Measurements from ENCODE around the gene PSMA1.
"Not testable (repeated sequence)": the region's sequence is repeated elsewhere in the genome, so short reads cannot be mapped to it uniquely, and the experiment has no call there.

PSMA1 gene

DNA sequence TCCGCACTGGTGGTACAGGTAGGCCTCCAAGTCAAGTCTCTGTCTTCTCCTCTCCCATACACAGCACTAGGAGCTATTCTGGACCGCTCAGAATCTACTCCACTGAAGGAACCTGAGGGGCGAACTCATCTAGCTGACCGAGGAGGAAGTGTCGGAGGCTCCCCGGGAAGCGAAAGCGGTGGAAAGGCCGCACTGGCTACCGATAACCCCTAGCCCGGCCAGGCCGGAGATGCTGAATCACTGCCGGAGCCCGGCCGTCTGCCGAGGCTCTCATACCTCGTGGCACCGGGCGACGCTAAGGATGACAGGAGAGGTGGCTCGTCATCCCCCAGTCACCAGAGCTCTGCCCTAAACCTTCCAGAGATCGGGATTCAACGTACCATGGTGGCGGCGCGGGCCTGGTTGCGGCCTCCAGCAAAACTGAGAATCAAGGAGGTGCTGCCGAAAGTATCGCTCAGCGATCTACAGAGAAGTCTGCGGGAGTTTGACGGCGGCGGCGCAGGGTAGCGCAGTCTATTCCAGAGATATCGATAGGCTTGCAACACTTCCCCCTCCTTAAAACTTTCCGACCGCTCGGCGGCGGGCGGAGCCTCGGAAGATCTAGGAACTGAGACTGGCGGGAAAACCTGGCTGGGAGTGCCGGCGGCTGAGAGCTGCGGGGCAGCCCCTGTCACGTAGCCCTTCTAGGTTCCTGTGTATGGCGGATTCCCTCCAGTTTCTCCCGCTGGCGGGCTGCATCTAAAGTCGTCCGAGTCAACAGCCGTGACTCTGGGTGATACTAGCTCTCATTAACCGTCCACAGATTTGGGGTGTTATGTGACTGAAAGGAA lies at the start of gene PSMA1:
Gene PSMA1, minus strand, starts transcription at position 470 of the 830 bp plus-strand sequence. Its CDS starts 87 bp downstream, at position 383.
- peak; percentile 93 to 94 for DNase-seq

DNA sequence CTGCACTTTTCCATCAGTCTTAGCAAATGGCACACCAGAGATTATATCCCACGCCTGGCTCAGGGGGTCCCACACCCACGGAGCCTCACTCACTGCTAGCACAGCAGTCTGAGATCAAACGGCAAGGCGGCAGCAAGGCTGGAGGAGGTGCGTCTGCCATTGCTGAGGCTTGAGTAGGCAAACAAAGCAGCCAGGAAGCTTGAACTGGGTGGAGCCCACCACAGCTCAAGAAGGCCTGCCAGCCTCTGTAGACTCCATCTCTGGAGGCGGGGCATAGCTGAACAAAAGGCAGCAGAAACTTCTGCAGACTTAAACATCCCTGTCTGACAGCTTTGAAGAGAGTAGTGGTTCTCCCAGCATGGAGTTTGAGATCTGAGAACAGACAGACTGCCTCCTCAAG lies 49.3 kb upstream of the PSMA1 start:
- not testable (repeated sequence) for DNase-seq

DNA sequence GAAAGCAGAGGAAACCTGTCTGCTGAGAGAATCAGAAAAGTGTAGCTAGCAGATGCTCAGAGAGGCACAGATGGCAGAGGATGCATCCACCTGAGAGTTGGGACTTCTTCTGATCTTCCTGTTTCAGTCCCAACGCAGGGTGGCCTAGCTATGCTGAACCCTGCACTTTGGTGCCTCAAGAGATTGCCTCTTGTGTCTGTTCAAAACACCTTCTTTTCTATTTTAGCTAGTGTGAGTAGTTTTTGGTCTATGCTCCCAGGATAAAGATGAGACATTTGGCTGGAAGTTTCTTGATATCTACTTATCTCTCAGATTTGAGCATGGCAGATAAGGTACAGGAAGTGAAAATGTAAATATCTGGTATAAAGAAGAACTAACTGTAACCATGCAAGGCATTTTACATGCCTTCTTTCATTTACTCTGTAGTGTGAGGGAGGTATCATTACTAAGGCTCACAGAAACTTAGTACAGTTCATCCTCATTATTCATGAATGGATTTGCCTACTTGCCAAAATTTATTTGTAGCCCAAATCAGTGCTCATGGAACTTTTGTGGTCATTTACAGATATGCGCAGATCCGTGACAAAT lies 47.0 kb upstream of the PSMA1 start:
- DNase-seq = no peak

DNA sequence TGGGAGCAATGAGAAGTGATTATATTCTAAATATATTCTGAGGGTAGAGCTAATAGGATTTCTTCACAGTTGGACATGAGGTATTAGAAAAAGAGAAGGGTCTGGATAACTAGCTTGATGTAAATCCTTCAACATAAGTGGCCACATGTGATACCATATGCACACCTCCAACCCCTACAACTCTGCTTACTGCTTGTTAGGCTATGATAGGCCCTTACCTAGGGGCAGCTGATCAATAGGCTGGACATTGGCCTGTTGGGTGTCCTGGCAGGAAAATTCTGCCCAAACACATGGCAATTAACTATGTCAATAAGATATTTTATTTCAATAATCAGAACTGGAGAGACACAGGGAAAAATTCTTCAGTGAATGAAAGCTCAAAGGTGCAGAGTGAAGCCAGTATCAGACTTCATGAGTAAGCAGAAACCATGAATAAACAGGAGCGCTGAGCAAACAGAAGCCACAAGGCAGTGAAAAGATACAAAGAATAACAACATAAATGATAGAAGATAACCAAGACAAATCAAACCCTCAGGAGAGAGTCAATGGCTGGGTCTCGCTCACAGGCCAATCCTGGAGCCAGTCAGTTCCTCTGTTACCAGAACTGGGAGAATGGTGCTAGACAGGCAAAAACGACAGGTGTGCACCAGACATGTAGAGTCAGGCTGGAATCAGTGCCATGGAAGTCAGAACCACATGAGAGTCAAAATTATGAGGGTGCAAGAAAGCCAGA lies 46.3 kb upstream of the PSMA1 start:
- DNase-seq = no peak

DNA sequence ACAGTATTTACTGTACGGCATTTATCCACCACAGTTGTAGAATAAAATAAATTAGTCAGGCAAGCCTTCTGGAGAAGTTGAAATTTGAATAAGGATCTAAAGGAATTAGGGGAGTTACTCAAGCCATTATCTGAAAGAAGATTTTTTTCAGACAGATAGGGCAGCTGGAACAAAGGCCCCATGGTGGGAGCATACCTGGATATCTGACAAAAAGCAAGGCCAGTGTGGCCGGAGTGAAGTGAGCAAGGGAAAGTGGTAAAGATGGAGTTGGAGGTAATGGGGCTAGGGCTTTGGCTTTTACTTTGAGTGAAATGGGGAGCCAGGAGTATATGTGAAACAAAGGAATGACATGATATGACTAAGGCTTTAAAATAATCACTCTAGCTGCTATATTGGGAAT lies 45.7 kb upstream of the PSMA1 start:
- DNase-seq = no peak

DNA sequence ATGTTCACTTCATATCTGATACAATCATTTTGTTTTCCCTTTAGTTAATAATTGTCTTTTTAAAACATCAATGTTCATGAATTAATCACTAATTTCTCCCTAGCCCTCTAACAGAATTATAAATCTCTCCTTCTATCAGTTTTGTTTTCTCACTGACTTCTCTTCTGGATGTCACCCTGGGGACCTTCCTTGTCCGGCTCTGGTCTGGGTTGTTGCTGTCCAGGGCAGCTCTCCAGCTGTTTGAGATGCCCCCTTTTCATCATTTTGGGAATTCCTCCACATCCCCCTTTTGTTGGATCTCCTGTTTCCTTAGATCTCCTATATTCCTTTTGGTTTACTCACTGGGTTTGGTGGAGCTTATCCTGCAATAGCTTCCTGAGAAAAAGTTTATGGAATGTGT lies 35.6 kb upstream of the PSMA1 start:
- DNase-seq = no peak

DNA sequence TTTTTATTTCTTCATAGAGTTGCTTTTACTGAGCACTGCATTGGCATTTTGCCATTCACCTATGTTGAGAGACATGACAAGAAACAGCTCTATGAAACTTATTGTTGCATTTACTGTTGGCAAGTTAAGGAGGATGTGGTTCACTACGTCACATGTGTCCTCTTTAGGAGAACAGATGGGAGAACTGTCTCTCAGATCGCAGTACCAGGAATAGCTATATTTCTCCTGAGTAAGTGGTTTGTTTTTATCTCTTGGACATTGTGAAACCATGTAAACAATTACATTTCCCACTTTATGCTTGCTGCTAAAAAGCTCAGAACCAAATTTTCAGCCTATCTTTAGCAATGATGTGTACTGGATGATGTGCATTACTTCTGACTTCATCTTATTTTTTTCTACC lies 34.8 kb upstream of the PSMA1 start:
- no peak for DNase-seq

DNA sequence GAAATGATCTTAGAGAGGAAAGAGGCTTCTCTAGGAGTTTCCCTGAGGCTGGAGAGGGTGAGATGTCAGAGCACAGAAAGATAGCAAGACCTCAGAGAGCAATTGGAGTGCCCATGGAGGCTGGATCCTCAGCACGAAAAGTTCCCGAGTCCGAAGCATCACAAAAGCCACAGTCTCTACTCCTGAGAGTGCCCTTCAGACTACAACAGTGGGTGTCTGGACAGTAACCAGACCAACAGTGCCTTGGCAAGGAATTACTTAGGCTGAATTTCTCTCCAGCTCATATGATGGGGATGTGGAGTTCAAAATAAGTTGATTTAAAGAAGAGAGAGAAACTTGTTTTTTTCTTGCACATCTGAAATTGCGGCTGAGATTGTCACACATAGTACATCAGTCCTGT lies 31.9 kb upstream of the PSMA1 start:
- no peak for DNase-seq

DNA sequence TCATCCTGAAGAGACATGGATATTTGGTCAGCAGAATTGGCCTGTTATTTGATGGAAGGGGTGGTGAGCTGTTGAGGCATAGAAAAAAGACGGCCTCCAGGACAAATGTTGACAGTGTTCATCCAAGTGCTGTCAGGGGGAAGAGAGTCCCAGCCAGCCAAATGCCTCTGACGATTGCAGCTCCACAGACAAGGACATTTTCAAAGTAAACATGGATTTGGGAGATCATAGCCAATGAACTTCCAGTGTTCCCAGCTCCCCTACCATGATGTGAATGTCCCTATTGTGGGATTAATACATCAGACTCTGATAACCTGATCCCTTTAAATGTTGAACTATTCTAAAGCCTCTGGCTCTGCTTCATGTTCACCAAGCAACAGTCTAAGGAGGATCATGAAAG lies 31.2 kb upstream of the PSMA1 start:
- DNase-seq = no peak

DNA sequence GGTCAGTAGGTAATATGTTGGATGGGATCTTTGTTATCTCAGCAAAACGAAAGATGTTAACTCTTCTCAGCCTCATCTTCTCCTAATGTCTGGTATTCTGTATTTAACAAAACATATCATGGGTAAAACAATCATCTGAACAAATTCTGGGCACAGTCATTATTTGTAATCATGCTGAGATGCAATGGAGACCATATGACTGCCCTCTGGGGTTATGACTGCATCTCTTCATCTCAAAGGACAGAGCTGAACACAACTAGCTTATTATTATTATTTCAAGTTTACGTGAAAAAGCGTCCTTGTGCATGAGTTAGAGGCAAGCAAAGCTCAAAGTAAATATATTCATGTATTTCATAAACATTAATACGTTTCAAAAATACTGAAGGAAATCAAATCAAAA lies 29.7 kb upstream of the PSMA1 start:
- DNase-seq = no peak

DNA sequence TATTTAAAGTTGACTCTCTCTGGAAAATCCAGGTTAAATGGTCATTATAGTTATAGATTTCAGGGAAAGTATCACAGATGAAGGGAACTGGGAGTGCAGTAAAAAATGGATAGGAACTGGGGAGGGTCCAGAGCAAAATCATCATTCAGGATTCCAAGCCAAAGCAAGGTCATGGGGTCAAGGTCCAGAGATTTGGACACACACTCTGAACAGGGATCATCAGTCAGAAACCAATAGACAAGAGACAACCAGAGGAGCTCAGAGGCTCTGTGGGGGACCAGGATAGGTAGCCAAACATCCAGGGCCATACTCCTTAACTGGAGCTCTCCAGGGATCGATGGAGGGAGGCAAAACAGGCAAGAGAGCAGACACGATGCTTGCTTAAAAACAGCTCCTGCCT lies 27.3 kb upstream of the PSMA1 start:
- no peak for DNase-seq

DNA sequence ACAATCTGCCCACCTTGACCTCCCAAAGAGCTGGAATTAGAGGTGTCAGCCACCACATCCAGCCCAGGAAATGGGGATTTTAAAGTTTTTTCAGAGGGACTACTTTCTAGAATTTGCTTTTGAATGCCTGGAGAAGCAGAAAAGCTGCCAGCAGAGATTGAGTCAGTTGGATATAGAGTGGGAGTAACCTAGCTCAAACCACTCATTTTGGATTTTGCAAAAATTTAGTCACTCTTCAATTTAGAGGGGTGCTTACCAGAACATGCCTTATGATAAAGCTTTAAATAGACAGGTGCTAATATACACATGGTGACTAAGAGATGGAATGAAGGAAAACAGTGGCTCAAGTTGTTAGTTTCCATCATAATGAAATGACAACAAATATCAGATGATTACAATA lies 26.5 kb upstream of the PSMA1 start:
- DNase-seq = no peak

DNA sequence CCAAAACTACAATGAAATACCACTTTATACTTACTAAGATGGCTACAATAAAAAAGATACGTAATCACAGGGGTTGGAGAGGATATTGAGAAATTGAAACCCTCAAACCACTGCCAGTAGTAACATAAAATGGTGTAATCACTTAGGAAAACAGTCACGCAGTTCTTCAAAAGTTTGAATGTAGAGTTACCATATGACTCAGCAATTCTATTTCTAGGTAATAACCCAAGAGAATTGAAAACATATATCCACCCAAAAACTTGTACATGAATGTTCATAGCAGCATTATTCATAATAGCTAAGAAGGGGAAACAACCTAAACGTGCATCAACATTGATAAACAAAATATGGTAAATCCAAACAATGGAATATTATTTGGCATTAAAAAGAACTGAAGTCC lies 24.4 kb upstream of the PSMA1 start:
- DNase-seq = no peak

DNA sequence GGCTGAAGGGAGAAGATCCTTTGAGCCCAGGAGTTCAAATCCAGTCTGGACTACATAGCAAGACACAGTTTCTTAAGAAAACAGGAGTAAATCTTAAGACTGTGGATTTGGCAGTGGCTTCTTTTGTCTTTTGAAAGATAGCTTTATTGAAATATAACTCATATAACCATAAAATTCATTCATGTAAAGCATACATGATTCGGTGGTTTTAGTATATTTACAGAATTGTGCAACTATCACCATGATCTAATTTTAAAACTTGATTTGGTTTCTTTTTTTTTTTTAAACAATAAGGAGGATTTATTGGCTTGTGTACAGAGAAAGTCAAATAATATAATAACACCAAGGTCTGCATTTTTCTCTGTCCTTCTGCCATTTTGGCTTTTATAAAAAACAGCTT lies 23.1 kb upstream of the PSMA1 start:
- no peak for DNase-seq

DNA sequence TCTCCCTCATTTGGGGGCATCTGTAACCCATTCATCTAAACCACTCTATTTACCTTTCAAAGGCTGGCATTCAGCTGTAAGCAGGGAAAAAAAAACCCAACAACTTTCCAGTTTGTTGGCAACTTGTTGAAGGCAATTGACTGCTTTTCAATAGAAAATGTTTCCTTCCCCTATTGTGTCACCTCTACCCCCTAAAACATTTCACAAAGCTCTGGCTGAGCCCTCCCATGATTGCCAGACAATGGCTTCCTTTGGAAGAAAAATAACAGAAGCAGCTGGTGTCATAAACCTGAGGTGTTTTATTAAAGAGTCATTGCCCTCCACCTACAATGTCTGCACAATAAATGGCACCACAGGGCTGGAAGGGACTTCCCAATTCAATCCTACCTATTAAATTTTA lies 22.1 kb upstream of the PSMA1 start:
- DNase-seq = no peak

DNA sequence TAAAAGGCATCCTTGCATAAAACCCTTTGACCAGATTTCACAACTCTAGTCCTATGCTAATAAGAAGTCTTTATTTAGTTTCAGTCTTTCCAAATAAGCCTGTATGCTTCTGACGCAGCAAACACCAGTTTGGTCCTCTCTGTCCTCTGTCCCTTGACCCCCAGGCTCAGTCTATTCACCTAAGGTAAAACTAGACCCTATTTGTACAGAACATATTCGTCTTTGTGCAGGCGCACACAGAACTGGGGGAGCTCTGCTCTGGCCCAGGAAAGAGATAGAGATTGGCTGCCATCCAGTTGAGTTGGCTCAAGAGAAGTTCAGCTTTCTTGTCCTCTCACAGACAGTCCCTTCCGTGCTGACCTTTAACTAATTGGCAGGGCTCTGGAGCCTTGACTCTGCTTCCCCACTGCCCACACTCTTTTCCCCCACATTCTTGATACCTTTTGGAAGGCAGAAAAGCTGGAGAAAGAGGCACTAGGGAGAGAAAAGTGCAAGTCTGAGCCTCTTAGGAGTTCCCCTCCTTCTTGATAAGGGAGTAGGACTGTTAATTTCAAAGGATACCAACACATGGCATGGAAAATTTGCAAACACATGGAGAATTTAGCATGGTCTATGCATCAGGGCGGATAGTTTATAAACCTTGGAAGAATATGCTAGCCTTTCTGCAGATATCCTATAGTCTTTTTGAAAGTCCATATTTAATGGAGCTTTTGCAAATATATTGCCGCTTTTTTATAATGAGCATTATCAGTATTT lies 21.2 kb upstream of the PSMA1 start:
- no peak for DNase-seq

DNA sequence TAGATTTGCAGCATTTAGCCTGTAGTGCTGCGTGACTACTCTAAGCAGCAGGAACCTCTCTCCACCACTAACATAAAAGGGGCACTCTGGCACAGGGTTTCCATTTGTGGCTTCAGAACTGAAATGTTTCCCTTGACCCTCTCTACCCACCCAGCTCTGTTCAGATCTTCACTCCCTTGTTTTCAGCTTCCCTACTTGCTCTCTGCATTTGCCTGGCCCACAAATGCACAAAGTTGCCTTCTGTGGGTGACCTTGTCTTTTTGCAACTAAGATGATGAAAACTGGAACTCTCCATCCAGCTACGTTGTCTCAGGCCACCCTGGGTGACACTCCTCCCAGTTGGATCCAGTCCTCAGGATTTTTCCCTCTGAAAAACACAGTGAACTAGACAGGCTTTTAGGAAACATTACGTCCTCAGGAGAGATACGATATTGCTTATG lies 19.8 kb upstream of the PSMA1 start:
- no peak for DNase-seq

DNA sequence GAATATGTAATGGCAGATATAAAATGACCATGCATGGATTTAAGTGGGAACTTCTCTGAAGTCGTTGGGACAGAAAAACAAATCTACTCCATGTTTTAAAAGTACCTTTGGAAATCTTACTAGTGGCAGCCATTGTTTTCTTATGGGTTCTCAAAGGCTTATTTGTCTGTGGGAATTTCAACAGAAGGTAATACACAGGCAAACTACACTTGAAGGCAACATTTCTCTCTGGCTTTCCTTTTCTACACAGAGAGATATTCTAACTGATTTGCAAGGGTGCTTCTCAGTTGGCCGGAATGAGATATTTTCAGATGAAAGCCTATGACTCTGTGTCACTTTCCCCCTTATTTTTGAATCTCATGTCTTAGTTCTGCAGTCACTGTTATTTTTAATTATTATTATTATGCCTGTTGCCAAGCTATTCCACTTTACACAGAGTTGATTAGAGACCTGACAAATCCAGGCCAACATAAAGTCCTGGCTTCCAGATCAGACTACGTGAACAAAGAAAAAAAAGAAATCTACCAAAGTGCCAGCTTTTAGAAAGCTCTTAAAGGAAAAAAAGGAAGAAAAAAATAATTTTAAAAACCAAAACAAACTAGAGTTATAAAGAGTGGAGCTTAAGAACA lies 18.9 kb upstream of the PSMA1 start:
- no peak for DNase-seq

DNA sequence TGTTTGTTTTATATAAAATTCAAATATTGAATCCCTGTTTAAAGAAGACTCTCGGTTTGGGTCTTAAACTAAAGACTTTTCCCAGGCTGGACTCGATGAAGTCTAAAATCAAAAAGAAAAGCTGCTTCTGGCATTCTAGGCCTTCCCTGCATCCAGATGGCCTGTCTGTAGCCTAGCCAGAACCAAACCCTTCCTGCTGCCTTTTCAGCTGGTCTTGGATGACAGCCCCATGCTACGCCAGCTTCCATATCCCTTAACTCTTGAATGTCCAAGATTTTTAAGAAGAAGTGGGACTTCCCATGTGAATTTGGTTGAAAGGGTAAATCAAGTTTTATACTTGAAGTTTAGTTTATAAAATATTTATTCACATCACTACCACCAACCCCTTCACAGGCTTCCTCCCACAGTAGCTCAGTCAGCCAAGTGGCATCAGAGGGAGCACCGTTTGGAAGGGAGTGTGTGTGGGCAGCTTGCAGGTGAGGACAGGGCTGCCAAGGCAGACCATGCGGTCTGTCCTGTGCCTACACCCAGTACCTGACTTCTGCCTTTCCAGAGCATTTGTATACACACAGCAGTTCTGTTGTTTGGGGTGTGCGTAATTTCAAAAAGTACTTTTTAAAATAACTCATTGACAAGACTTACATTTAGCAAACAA lies 18.2 kb upstream of the PSMA1 start:
- DNase-seq = no peak

DNA sequence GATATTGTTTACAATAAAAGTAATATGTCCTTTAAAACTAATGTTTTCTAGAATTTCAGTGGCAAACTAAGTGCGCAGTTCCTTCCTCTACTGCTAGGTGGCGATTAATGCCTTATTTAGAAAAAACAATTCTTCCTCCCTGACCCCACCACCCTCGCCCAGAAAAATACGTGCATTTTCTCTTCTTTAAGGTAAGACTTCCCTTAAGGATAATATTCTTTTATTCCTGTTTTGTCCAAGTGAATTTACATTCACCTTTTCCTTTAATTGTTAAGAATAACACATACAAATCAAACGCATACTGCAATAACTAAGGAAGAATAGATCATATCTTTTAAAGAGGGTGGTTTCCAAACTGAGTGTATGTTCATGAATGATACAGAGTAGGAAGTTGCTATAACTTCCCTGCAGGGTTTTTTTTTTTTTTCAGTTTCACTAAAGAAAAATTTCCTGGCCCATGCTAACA lies 17.0 kb upstream of the PSMA1 start:
- DNase-seq = peak in 1 of 2 experiments; percentile 46

DNA sequence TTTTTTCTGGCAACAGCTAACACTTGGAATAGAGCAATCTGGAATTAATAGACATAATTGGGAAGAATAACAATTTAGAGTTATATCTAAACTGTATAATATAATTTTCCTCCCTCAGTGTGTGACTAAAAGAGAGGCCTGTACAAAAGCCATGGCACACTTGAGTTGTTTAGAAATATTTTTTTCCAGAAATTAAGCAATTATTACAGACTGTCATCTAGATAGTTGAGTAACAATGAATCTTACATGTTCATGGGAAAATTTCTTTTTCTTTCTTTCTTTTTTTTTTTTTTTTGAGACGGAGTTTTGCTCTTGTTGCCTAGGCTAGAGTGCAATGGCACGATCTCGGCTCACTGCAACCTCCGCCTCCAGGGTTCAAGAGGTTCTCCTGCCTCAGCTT lies 15.0 kb upstream of the PSMA1 start:
- not testable (repeated sequence) for DNase-seq

DNA sequence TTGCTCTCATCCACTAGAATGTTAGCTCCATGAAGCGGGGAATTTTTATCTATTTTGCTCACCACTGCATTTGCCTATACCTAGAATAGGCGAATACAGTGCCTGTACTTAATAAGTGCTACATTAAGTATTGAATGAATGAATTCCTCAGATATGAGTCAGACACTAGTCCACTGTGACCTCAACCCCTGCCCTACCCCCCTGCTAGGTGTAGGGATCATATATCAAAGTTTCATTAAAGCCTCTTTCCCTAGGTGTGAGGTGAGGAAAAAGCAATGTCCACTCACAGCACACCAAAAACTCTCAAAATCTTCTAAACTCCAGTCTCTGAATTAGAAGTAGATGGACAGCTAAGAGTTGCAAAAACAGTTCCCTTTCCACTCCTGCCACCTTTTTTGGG lies 9.8 kb upstream of the PSMA1 start:
- no peak for DNase-seq
